ENCODE measurements around the gene CERK. TPM values are rescaled to one million over a fixed set of nuclear protein-coding genes. Genes with fewer than 3 reads are reported as not detected.

CERK gene
- total RNA-seq, 1 experiment from 2014 or later = 30.9 TPM

GRCh38 chr22:46691571-46691970, 46.5 kb downstream of the CERK start:
- TF ChIP-seq TCF7L2 (IDR thresholded peaks at IDR 0.05; ENCODE audit: low read depth, low read length) (no peak), REST (IDR thresholded peaks at IDR 0.05; ENCODE audit: insufficient read depth in 1 of 2, low read depth in 2 of 2, low read length in 1 of 2) (no peak), POLR2AphosphoS5 (IDR thresholded peaks at IDR 0.05; ENCODE audit: low read depth, low read length) (no peak), SIN3A (IDR thresholded peaks at IDR 0.05; ENCODE audit: borderline replicate concordance, insufficient read depth, low read depth, low read length) (no peak), CTCF (IDR thresholded peaks at IDR 0.05) (no peak)
- Histone ChIP-seq H3K9me3 (ENCODE audit: control insufficient read depth, insufficient read depth, low read depth, low read length) (no peaks in the 10 kb centered on the region), H3K4me3 (ENCODE audit: low read depth in 2 of 2, low read length in 2 of 2) (no peak overlapping the region), H3K36me3 (ENCODE audit: control insufficient read depth, insufficient read depth, low read length) (no peaks in the 10 kb centered on the region), H3K4me1 (ENCODE audit: control insufficient read depth, insufficient read depth, low read length) (no peaks in the 10 kb centered on the region), H3K27ac (ENCODE audit: low read length) (no peak overlapping the region), H3K27me3 (ENCODE audit: control insufficient read depth, insufficient read depth, low read length) (no peaks in the 10 kb centered on the region)
- CTCF ChIA-PET = interaction anchor here (0.8 kb wide), 1 partner anchor 128 kb away, joined by 3 read pairs; no protein-coding TSS in a partner anchor
- POLR2A ChIA-PET = no interaction called here
- intact Hi-C loops (cut with micrococcal nuclease; ENCODE audit: unreplicated experiment) (no loop called here), in situ Hi-C loops (cut with HindIII; ENCODE audit: low pct_unique_long_range_greater_than_20kb, low sequenced_read_pairs) (no loop called here)
- no TSS peak for BruUV-seq (replicated peaks)
- ATAC-seq (no peak), DNase-seq (ENCODE audit: low read depth, low spot score) (no peak)

- BruUV-seq (replicated peaks) = no TSS peak
- Histone ChIP-seq H3K4me1 (ENCODE audit: control insufficient read depth, insufficient read depth, low read length) (no peaks in the 10 kb centered on the region), H3K27ac (ENCODE audit: low read length) (no peak overlapping the region), H3K27me3 (ENCODE audit: control insufficient read depth, insufficient read depth, low read length) (no peaks in the 10 kb centered on the region), H3K4me3 (ENCODE audit: low read depth in 2 of 2, low read length in 2 of 2) (no peak overlapping the region), H3K9me3 (ENCODE audit: control insufficient read depth, insufficient read depth, low read depth, low read length) (no peaks in the 10 kb centered on the region), H3K36me3 (ENCODE audit: control insufficient read depth, insufficient read depth, low read length) (no peaks in the 10 kb centered on the region)
- in situ Hi-C loops (cut with HindIII; ENCODE audit: low pct_unique_long_range_greater_than_20kb, low sequenced_read_pairs) = no loop called here
- no peak for TF ChIP-seq CTCF (IDR thresholded peaks at IDR 0.05)
- no peak for TF ChIP-seq TCF7L2 (IDR thresholded peaks at IDR 0.05; ENCODE audit: low read depth, low read length)
- TF ChIP-seq REST (IDR thresholded peaks at IDR 0.05; ENCODE audit: insufficient read depth in 1 of 2, low read depth in 2 of 2, low read length in 1 of 2) = no peak
- no peak for TF ChIP-seq SIN3A (IDR thresholded peaks at IDR 0.05; ENCODE audit: borderline replicate concordance, insufficient read depth, low read depth, low read length)
- TF ChIP-seq POLR2AphosphoS5 (IDR thresholded peaks at IDR 0.05; ENCODE audit: low read depth, low read length) = no peak
- ATAC-seq (no peak), DNase-seq (ENCODE audit: low read depth, low spot score) (no peak)
- ChIA-PET CTCF (no interaction called here), POLR2A (no interaction called here)
- intact Hi-C loops (cut with micrococcal nuclease; ENCODE audit: unreplicated experiment) = no loop called here
Measured at GRCh38 chr22:46690146-46690545, 47.9 kb downstream of the CERK start.
